Neural crest cell (in vitro differentiated cells): Measurements from ENCODE around the gene TENT4B. TPM values are rescaled to one million over a fixed set of nuclear protein-coding genes. Genes with fewer than 3 reads are reported as not detected.

Experiments
- DNase-seq: peaks from one replicate; pipeline ENCODE4 v3.0.0; 2021; ENCODE audit warnings: low read depth, mixed read lengths, low spot score
- H3K27ac Mint-ChIP-seq: one replicate; pipeline ENCODE4 v1.8.0; 2021; ENCODE audit warnings: mild to moderate bottlenecking, mixed read lengths; ENCODE audit not compliant: unreplicated experiment
- H3K27me3 Mint-ChIP-seq: 2 replicates; pipeline ENCODE4 v1.8.0; 2021; ENCODE audit warnings: low read depth, mild to moderate bottlenecking, mixed read lengths
- H3K36me3 Mint-ChIP-seq: 2 replicates; pipeline ENCODE4 v1.8.0; 2021; ENCODE audit warnings: low read depth, mild to moderate bottlenecking, mixed read lengths
- H3K4me1 Mint-ChIP-seq: 2 replicates; pipeline ENCODE4 v1.8.0; 2021; ENCODE audit warnings: mixed read lengths
- H3K4me3 Mint-ChIP-seq: one replicate; pipeline ENCODE4 v1.8.0; 2021; ENCODE audit warnings: mild to moderate bottlenecking, mixed read lengths
- H3K9me3 Mint-ChIP-seq: 2 replicates; pipeline ENCODE4 v1.8.0; 2021; ENCODE audit warnings: mixed read lengths
- CTCF ChIP-seq: fragments of 200-600 bp; sonication (generic); conservative IDR thresholded peaks from 2 replicates; pipeline ENCODE4 v1.5.0; 2021; ENCODE audit warnings: antibody characterized with exemption, mild to moderate bottlenecking
- total RNA-seq: library from RNA; stranded (reverse); gene quantifications from 2 replicates; pipeline ENCODE4 v1.2.1, GENCODE V29; 2021

Gene TENT4B
- total RNA-seq, 1 donor from 2014 or later, result 12.5 TPM

GRCh38 chr16:50210266-50211038 is 57.3 kb downstream of the TENT4B start:
- Mint-ChIP-seq H3K9me3 (no peaks in the 10 kb centered on the region), H3K4me1 (peaks cover 26% of the 10 kb centered on the region), H3K27me3 (no peaks in the 10 kb centered on the region), H3K4me3 (no peak overlapping the region), H3K36me3 (no peaks in the 10 kb centered on the region), H3K27ac (peak overlapping the region; percentile 32)
- DNase-seq, result peak; percentile 55
- TF ChIP-seq CTCF, result peak; percentile 78

GRCh38 chr16:50213939-50214519 is 60.9 kb downstream of the TENT4B start:
- H3K4me1 Mint-ChIP-seq, result peaks cover 14% of the 10 kb centered on the region
- H3K27ac Mint-ChIP-seq, result no peak overlapping the region
- no peaks in the 10 kb centered on the region for H3K9me3 Mint-ChIP-seq
- H3K36me3 Mint-ChIP-seq, result no peaks in the 10 kb centered on the region
- peak; percentile 86 for TF ChIP-seq CTCF
- DNase-seq, result no peak
- H3K4me3 Mint-ChIP-seq, result no peak overlapping the region
- H3K27me3 Mint-ChIP-seq, result no peaks in the 10 kb centered on the region

GRCh38 chr16:50215680-50216079 is 62.6 kb downstream of the TENT4B start:
- peaks cover 2% of the 10 kb centered on the region for H3K4me1 Mint-ChIP-seq
- H3K36me3 Mint-ChIP-seq, result no peaks in the 10 kb centered on the region
- TF ChIP-seq CTCF, result no peak
- no peak overlapping the region for H3K27ac Mint-ChIP-seq
- no peak for DNase-seq
- no peaks in the 10 kb centered on the region for H3K27me3 Mint-ChIP-seq
- no peak overlapping the region for H3K4me3 Mint-ChIP-seq
- H3K9me3 Mint-ChIP-seq, result no peaks in the 10 kb centered on the region

- no peaks in the 10 kb centered on the region for H3K27me3 Mint-ChIP-seq
These were observed 63.1 kb downstream of the TENT4B start for GRCh38 chr16:50216231-50216630.

GRCh38 chr16:50219402-50219975 is 66.4 kb downstream of the TENT4B start:
- DNase-seq, result no peak
- H3K4me1 Mint-ChIP-seq, result no peaks in the 10 kb centered on the region
- H3K36me3 Mint-ChIP-seq, result no peaks in the 10 kb centered on the region
- no peaks in the 10 kb centered on the region for H3K9me3 Mint-ChIP-seq
- no peak overlapping the region for H3K4me3 Mint-ChIP-seq
- H3K27me3 Mint-ChIP-seq, result no peaks in the 10 kb centered on the region
- H3K27ac Mint-ChIP-seq, result no peak overlapping the region
- TF ChIP-seq CTCF, result no peak

More at GRCh38 chr16:50216231-50216630, 63.1 kb downstream of the TENT4B start:
- no peak overlapping the region for H3K4me3 Mint-ChIP-seq
- no peaks in the 10 kb centered on the region for H3K4me1 Mint-ChIP-seq
- H3K36me3 Mint-ChIP-seq, result no peaks in the 10 kb centered on the region
- no peak for TF ChIP-seq CTCF
- no peak for DNase-seq
- no peaks in the 10 kb centered on the region for H3K9me3 Mint-ChIP-seq
- no peak overlapping the region for H3K27ac Mint-ChIP-seq
